GM19043 (cell line): ENCODE data around the gene ARSD.
A peak's percentile ranks its signal among the peaks of the same experiment; 100 is the strongest.
"Not testable (repeated sequence)": the region's sequence is repeated elsewhere in the genome, so short reads cannot be mapped to it uniquely, and the experiment has no call there.

Experiments used
- ATAC-seq: cut with Tn5 transposase; IDR thresholded peaks from one replicate; pipeline ENCODE4 v1.9.1; 2021; ENCODE audit warnings: low read depth; ENCODE audit not compliant: unreplicated experiment

Gene ARSD

GRCh38 chrX:2928583-2929434, at the start of gene ARSD:
Gene ARSD, minus strand, starts transcription at chrX:2929339. Its CDS starts 64 bp downstream, at chrX:2929275.
- ATAC-seq, result peak; percentile 91

- ATAC-seq, result not testable (repeated sequence)
Measured at GRCh38 chrX:2978639-2979038, 49.5 kb upstream of the ARSD start.

- ATAC-seq, result no peak
Measured at GRCh38 chrX:2974961-2975360, 45.8 kb upstream of the ARSD start.

GRCh38 chrX:2972391-2972790, 43.3 kb upstream of the ARSD start:
- ATAC-seq, result no peak

- no peak for ATAC-seq
Measured at GRCh38 chrX:2969021-2969420, 39.9 kb upstream of the ARSD start.

- ATAC-seq, result no peak
Measured at GRCh38 chrX:2967998-2968909, 39.1 kb upstream of the ARSD start.

- no peak for ATAC-seq
Measured at GRCh38 chrX:2967584-2967983, 38.4 kb upstream of the ARSD start.

- no peak for ATAC-seq
Measured at GRCh38 chrX:2967012-2967411, 37.9 kb upstream of the ARSD start.

GRCh38 chrX:2965965-2966364, 36.8 kb upstream of the ARSD start:
- peak; percentile 76 for ATAC-seq

- ATAC-seq, result not testable (repeated sequence)
Measured at GRCh38 chrX:2963992-2964794, 35.1 kb upstream of the ARSD start.

GRCh38 chrX:2963449-2963848, 34.3 kb upstream of the ARSD start:
- ATAC-seq, result not testable (repeated sequence)

GRCh38 chrX:2962381-2962780, 33.2 kb upstream of the ARSD start:
- ATAC-seq, result no peak

- ATAC-seq, result no peak
Measured at GRCh38 chrX:2960861-2961515, 31.8 kb upstream of the ARSD start.

- ATAC-seq, result no peak
Measured at GRCh38 chrX:2958199-2958598, 29.1 kb upstream of the ARSD start.

GRCh38 chrX:2955838-2956237, 26.7 kb upstream of the ARSD start:
- ATAC-seq, result no peak

GRCh38 chrX:2955281-2955680, 26.1 kb upstream of the ARSD start:
- no peak for ATAC-seq

- ATAC-seq, result no peak
Measured at GRCh38 chrX:2954541-2954940, 25.4 kb upstream of the ARSD start.

GRCh38 chrX:2937942-2938341, 8.8 kb upstream of the ARSD start:
- not testable (repeated sequence) for ATAC-seq

GRCh38 chrX:2934715-2935710, 5.9 kb upstream of the ARSD start:
- ATAC-seq, result no peak
